ENCODE results near the gene DRG2. TPM values are rescaled to one million over a fixed set of nuclear protein-coding genes. Genes with fewer than 3 reads are reported as not detected.
A peak's percentile ranks its signal among the peaks of the same experiment; 100 is the strongest.

Gene DRG2
- polyA plus RNA-seq, 3 donors, result 26.9 to 36.1 (median 32.0) TPM

DNA sequence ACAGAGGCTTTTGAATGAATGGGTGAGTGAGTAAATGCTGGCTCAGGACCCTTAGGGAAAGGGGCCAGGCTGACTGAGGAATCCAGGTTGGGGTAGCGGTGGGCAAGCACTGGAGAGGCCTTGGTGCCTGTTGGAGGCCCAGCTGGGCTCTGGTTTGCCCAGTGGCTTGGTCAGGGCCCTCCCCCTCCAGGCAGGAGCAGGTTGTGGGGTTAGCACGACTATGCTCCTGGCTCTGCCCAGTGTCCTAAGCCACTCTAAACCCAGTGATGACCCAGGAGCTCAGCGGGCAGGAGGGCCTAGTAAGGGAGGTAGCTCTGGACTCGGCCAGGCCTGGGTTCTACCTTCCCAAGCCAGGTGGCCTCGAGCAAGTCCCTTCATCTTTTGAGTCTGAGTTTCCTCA is 28.3 kb downstream of the DRG2 start:
- 83% methylated on average over 1 of the region's 5 CpGs for WGBS (ENCODE audit: insufficient coverage)
- intact Hi-C loops (cut with micrococcal nuclease), result no loop called here
- H3K4me1 Mint-ChIP-seq, result peaks cover 2% of the 10 kb centered on the region
- no peak overlapping the region for H2AFZ ChIP-seq (ENCODE audit: insufficient read depth, low read depth, low read length, poor library complexity, severe bottlenecking)
- peaks cover 0 to 2% (median 0%) of the 10 kb centered on the region in 3 donors for H3K27me3 Mint-ChIP-seq (ENCODE audit: low read depth in 3 of 3)
- peaks cover 17 to 21% of the 10 kb centered on the region in 2 donors for H3K9me3 ChIP-seq (replicated peaks in 1 of 2; ENCODE audit: control insufficient read depth in 1 of 2, insufficient read depth in 1 of 2, low read length in 2 of 2)
- H4K20me1 ChIP-seq (ENCODE audit: insufficient read depth, low read length), result no peaks in the 10 kb centered on the region
- no peak overlapping the region for H3K27ac ChIP-seq (ENCODE audit: low read depth in 1 of 2, low read length in 2 of 2)
- H3K4me2 ChIP-seq (replicated peaks; ENCODE audit: extremely low read depth, low read length, poor library complexity, severe bottlenecking), result no peak overlapping the region
- no peaks in the 10 kb centered on the region for H3K4me1 ChIP-seq (ENCODE audit: control insufficient read depth in 1 of 2, insufficient read depth in 2 of 2, low read length in 2 of 2)
- no peaks in the 10 kb centered on the region for H3K79me2 ChIP-seq (ENCODE audit: insufficient read depth, low read length)
- TF ChIP-seq, protein P1, sequence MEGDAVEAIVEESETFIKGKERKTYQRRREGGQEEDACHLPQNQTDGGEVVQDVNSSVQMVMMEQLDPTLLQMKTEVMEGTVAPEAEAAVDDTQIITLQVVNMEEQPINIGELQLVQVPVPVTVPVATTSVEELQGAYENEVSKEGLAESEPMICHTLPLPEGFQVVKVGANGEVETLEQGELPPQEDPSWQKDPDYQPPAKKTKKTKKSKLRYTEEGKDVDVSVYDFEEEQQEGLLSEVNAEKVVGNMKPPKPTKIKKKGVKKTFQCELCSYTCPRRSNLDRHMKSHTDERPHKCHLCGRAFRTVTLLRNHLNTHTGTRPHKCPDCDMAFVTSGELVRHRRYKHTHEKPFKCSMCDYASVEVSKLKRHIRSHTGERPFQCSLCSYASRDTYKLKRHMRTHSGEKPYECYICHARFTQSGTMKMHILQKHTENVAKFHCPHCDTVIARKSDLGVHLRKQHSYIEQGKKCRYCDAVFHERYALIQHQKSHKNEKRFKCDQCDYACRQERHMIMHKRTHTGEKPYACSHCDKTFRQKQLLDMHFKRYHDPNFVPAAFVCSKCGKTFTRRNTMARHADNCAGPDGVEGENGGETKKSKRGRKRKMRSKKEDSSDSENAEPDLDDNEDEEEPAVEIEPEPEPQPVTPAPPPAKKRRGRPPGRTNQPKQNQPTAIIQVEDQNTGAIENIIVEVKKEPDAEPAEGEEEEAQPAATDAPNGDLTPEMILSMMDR (IDR thresholded peaks at IDR 0.05), result no peak
- H3K36me3 Mint-ChIP-seq, result no peaks in the 10 kb centered on the region
- no peak overlapping the region for H3K27ac Mint-ChIP-seq
- H3K4me3 ChIP-seq (replicated peaks in 1 of 3; ENCODE audit: low read depth in 2 of 3, low read length in 3 of 3), result no peak overlapping the region
- H3K27me3 ChIP-seq (ENCODE audit: control insufficient read depth in 2 of 2, insufficient read depth in 2 of 2, low read length in 2 of 2), result no peaks in the 10 kb centered on the region
- DNase-seq, result no peak
- H3K4me3 Mint-ChIP-seq, result no peak overlapping the region
- H3K9me3 Mint-ChIP-seq, result peaks cover 14 to 23% (median 21%) of the 10 kb centered on the region in 7 donors
- no peaks in the 10 kb centered on the region for H3K36me3 ChIP-seq (replicated peaks in 1 of 2; ENCODE audit: control insufficient read depth in 1 of 2, insufficient read depth in 2 of 2, low read length in 2 of 2)
- H3K9ac ChIP-seq (ENCODE audit: insufficient read depth, low read length, poor library complexity, severe bottlenecking), result no peak overlapping the region

DNA sequence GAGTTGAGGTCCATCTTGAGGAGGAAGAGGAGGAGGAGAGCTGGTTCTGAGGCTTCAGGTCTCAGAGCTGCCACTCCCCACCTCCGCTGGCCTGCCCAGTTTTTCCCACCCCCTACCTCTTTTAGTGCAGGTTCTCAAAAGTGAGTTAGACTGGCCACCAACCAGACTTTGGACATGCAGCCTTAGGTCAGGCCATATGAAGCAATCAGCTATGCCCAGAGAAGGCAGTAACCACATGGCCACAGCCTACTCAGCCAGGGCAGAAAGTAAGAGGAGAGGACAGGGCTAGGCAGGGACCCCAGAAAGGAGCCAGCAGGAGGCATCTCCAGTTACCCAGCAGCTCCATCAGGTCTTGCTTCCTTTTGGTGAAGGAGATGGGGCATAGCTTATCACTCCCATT is 29.8 kb downstream of the DRG2 start:
- intact Hi-C loops (cut with micrococcal nuclease), result no loop called here
- TF ChIP-seq, protein P1 (IDR thresholded peaks at IDR 0.05), result no peak
- peaks cover 16 to 32% (median 21%) of the 10 kb centered on the region in 7 donors for H3K9me3 Mint-ChIP-seq
- H2AFZ ChIP-seq (ENCODE audit: insufficient read depth, low read depth, low read length, poor library complexity, severe bottlenecking), result no peak overlapping the region
- H3K4me1 ChIP-seq (ENCODE audit: control insufficient read depth in 1 of 2, insufficient read depth in 2 of 2, low read length in 2 of 2), result no peaks in the 10 kb centered on the region
- peaks cover 17 to 21% of the 10 kb centered on the region in 2 donors for H3K9me3 ChIP-seq (replicated peaks in 1 of 2; ENCODE audit: control insufficient read depth in 1 of 2, insufficient read depth in 1 of 2, low read length in 2 of 2)
- no peaks in the 10 kb centered on the region for H3K36me3 ChIP-seq (replicated peaks in 1 of 2; ENCODE audit: control insufficient read depth in 1 of 2, insufficient read depth in 2 of 2, low read length in 2 of 2)
- H3K27ac ChIP-seq (ENCODE audit: low read depth in 1 of 2, low read length in 2 of 2), result no peak overlapping the region
- peak overlapping the region in 1 of 7 donors; percentile 42 for H3K27ac Mint-ChIP-seq
- WGBS (ENCODE audit: insufficient coverage), result 60% methylated on average over 1 of the region's 1 CpG
- H3K4me2 ChIP-seq (replicated peaks; ENCODE audit: extremely low read depth, low read length, poor library complexity, severe bottlenecking), result no peak overlapping the region
- DNase-seq, result no peak
- H3K4me3 ChIP-seq (replicated peaks in 1 of 3; ENCODE audit: low read depth in 2 of 3, low read length in 3 of 3), result no peak overlapping the region
- no peaks in the 10 kb centered on the region for H4K20me1 ChIP-seq (ENCODE audit: insufficient read depth, low read length)
- no peaks in the 10 kb centered on the region for H3K36me3 Mint-ChIP-seq
- H3K4me3 Mint-ChIP-seq, result no peak overlapping the region
- H3K9ac ChIP-seq (ENCODE audit: insufficient read depth, low read length, poor library complexity, severe bottlenecking), result no peak overlapping the region
- H3K27me3 ChIP-seq (ENCODE audit: control insufficient read depth in 2 of 2, insufficient read depth in 2 of 2, low read length in 2 of 2), result no peaks in the 10 kb centered on the region
- no peaks in the 10 kb centered on the region for H3K79me2 ChIP-seq (ENCODE audit: insufficient read depth, low read length)
- peaks cover 2% of the 10 kb centered on the region for H3K4me1 Mint-ChIP-seq
- peaks cover 0 to 4% (median 0%) of the 10 kb centered on the region in 3 donors for H3K27me3 Mint-ChIP-seq (ENCODE audit: low read depth in 3 of 3)

All from CD14-positive monocyte (primary cell).